IPS-NIHi7 (cell line): Measurements from ENCODE around the gene SAPCD2.

Source experiments
- DNase-seq: peaks from one replicate; pipeline ENCODE4 v3.0.0; 2012; ENCODE audit warnings: mixed read lengths; ENCODE audit errors: extremely low spot score

Gene SAPCD2

DNA sequence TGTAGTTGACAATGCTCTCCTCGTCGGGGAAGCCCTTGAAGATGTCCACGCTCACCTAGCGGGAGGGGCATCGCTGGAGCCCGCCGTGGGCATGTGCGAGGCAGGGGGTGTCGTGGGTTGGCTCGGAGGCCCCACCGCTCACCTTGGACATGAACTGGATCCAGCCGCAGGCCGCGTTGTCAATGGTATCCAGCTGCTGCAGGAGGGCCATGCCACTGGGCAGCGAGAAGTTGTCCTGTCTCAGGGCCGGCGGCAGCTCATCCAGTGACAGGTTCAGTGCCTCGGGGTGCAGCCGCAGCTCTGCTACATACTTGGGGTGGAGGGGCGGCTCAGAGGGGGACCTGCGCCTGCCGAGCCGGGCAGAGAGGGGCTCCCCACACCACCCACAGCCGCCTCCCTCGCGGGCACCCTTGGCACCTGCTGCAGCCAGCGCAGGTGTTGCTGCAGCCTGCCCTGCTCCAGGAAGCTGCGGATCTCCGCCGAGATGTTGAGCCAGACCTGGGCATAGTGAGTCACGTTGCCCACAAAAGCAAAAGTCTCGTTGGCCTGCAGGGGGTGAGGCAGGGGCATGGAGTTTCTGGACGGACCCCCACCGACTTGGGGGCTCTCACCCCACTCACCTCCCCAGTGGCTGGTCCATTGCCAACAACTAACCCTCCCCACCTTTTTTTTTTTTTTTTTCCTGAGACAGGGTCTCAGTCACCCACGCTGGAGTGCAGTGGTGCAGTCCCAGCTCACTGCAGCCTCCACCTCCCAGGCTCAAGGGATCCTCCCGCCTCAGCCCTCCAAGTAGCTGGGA lies 51.4 kb downstream of the SAPCD2 start:
- DNase-seq, result no peak

DNA sequence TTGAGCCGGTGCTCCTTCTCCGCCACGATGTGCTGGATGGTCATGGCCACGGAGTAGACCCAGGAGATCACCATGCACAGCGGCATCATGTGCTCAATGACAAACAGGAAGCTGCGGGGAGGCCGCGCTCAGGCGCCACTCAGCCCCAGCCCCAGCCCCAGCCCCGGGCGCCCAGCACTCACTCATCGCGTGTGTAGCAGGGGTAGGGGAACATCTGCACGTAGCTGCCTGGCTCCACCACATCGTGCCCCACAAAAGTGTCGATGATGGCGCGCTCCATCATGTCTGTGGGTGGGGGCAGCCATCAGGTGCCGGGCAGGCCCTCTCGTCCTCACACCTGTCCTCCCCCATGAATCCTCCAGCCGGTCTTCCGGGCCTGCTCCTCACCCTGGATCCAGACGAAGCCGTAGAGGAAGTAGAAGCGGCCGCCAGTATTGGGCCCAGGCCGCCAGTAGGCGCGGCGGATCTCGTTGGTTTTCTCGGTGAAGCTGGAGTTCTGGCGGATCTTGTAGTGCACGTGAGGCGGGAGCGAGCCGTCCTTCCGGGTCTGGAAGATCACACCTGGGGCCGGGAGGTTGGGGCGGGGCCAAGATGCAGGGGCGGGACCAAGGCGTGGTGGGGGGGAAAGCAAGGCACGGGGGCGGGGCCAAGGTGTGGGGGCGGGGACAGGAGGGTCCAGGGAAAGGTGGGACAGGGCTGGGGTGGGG lies 52.4 kb downstream of the SAPCD2 start:
- DNase-seq, result peak; percentile 48

DNA sequence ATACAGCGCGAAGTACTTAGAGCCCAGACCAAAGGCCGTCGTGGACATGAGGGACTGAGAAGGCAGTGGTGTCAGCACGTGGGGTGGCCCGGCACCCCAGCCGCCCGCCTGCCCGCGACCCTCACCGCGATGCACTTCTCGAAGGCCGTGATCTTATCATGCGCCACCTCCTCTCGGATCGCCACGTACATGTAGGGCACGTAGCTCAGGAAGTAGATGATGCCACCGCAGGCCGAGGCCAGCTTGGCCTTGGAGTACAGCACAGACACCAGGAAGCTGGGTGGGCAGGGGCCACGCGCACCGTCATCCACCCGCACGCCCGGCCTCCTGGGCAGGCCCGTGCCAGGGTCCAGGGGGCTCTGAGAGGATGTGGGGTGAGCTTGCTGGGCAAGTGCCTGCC lies 53.3 kb downstream of the SAPCD2 start:
- DNase-seq, result no peak

DNA sequence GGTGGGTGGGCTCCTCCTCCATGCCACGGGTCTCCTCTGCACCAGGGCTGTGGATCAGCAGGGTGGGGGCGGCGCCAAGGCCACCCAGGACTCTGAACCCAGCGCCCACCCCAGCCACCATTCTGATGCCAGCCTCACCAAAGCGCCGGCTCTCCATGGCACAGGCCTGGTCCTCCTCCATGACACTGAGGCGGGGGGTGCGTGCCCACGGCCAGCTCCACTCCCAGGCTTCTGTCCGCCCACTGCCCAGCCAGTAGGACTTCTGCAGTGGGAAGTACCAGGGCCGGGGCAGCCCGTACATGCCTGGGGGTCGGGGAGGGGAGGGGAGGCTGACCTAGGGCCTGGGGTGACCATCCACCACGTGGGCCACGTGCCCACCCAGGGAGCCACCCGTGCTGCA lies 53.9 kb downstream of the SAPCD2 start:
- no peak for DNase-seq

DNA sequence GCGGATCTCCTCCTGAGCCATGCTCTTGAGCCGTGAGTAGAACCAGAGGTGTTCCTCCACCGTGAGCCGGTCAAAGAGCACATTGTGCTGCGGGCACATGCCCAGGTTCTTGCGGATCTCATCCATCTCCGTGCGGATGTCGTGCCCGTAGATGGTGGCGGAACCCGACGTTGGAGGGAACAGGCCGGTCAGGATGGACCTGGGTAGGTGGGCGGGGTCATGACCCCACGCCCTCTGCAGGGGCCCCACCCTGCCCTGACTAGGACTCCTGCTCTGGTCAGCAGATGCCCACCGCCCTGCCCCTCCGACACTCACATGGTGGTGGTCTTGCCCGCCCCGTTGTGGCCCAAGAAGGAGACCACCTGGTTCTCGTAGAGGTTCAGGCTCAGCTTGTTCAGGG lies 54.4 kb downstream of the SAPCD2 start:
- no peak for DNase-seq

DNA sequence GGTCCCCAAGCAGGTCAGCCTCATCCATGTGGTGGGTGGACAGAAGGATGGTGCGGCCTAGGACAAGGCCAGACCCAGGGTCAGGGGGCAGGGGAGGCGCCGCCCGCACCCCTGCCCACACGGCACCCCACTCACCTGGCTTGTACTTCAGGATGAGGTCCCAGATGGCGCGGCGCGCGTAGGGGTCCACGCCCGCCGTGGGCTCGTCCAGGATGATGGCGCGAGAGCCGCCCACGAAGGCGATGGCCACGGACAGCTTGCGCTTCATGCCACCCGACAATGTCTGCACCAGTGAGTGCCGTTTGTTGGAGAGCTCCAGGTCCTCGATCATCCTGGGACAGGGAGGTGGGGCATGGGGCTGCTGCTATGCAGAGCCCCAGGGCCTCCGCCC lies 54.8 kb downstream of the SAPCD2 start:
- no peak for DNase-seq

DNA sequence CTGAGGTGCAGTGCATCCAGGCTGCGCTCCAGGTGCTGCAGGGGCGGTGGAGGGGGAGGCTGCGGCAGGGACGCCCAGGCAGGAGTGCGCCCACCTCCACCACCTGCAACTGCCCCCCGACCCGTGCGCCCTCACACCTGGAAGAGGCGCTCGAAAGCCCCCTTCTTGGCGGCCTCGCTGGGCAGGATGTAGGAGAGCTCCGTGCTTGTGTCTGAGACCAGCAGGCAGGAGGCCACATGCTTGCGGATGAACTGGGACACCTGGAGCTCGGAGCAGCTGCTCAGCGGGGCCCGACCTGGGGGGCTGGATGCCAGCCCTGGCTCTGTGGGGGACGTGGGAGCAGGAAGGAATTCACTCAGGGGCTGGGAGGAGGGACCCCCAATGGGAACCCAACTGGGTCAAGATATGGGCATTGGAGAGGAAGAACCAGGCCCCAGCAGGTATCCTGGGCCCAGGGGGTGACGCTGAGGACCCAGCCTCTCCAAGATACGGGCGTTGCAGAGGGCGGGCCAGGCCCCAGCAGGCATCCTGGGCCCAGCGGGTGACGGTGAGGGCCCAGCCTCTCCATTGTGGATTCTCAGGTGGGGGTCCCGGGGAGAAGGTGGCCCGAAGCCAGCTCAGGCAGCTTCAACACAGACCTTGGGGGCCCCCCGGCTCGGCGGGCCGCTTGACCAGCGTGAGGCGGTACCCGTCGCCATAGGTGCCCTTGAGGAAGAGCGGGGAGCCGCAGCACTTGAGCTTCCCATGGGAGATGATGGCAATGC lies 55.4 kb downstream of the SAPCD2 start:
- DNase-seq, result no peak

DNA sequence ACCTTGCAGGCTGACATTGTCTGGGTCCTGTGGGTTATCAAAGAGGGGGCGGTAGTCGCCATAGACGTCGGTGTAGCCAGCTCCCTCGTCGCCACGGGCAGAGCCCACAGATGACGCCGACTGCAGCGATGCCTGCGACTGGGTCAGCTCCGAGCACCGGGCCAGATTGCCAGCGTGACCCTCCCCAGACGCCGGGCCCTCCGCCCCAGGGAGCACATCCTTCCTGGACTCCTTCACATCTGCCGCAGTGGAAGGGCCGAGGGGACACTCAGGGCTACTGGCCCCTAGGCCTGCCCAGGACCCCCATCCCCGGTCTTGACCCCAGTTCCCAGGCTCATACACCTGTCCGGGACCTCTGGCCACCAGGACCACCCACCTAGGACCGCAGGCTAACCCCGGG lies 56.2 kb downstream of the SAPCD2 start:
- no peak for DNase-seq

DNA sequence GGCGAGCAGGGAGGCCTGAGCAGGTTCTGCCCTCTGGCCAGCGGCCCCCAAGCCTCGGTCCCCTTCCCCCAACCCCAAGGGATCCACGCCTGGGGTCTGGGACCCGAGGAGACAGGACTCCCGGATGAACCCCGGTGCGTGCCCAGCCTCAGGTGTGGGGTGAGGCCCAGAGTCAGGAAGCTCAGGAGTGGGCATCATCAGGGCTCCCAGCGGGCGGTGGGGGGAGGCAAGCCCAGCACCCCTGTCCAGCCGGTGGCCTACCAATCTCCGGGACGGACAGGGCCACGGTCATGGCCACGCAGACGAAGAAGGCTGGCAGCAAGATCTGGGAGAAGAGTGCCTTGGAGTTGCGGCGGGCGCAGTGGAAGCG lies 56.8 kb downstream of the SAPCD2 start:
- DNase-seq, result no peak

DNA sequence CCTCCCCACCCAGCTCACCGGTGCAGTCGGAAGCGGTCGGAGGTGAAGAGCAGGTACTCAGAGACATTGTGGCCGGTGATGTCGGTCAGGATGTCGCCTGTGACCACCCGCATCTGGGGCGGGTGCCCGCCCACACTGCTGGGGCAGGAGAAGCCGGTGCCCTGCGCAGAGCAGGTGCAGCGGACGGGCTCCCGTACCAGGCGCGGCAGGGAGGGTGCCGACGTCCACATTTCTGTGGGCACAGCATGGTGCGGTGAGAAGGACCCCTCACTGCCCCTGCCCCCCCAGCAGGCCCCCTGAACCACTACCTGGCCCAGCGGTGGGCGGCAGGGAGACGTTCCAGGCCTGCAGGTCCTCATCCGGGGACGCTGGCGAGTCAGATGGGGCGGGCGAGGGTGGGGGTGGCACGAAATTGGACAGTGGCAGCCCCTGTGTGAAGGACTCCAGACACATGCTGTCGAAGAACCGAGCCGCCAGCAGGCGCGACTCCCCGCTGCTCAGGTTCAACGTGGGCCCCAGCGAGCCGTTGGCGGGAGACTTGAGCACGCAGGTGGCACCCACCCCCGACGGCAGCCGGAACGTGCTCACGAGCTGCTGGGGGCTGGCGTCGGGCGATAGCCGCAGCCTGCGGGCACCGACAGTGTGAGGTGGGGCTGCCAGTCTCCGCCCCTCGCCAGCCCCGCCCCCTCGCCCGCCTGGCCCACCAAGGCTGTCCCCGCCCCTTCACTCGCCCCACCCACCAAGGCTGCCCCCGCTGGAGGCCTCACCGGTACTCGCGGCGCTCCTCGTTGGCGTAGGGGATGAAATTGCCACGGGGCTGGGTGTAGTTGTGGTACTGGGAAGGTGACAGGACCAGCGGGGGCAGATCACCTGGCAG lies 57.4 kb downstream of the SAPCD2 start:
- DNase-seq, result peak; percentile 90
